Upper lobe of right lung (tissue), 1 donor: Measurements from ENCODE around the gene TXNL1. TPM values are rescaled to one million over a fixed set of nuclear protein-coding genes. Genes with fewer than 3 reads are reported as not detected.
"Not testable (repeated sequence)": the region's sequence is repeated elsewhere in the genome, so short reads cannot be mapped to it uniquely, and the experiment has no call there.

ENCODE experiments used
- ATAC-seq: fragments of 200-7000 bp; cut with Tn5 transposase; one replicate; pipeline ENCODE4 v1.9.1; 2020; ENCODE audit warnings: mild to moderate bottlenecking, moderate library complexity
- DNase-seq: peaks from one replicate; pipeline ENCODE4 v3.0.0-alpha.2; 2020
- H3K27ac ChIP-seq: fragments of 200-600 bp; one replicate; pipeline ENCODE4 v1.8.0; 2022
- H3K27me3 ChIP-seq: fragments of 200-600 bp; one replicate; pipeline ENCODE4 v1.8.0; 2022; ENCODE audit warnings: mild to moderate bottlenecking
- H3K36me3 ChIP-seq: fragments of 200-600 bp; one replicate; pipeline ENCODE4 v1.8.0; 2022
- H3K4me1 ChIP-seq: fragments of 200-600 bp; one replicate; pipeline ENCODE4 v1.8.0; 2022
- H3K4me3 ChIP-seq: fragments of 200-600 bp; one replicate; pipeline ENCODE4 v1.8.0; 2022; ENCODE audit warnings: mild to moderate bottlenecking
- H3K9me3 ChIP-seq: fragments of 200-600 bp; one replicate; pipeline ENCODE4 v1.8.0; 2022
- intact Hi-C: fragments of 100-400 bp; cut with DNase I; formaldehyde crosslinking; loops from one replicate; pipeline ENCODE4 v1.11.0; 2022
- total RNA-seq: library from RNA; stranded (reverse); fragmentation: NEBNext Ultra II Directional; extraction: Animal tissue kit (Norgen Biotek cat#: 25700); gene quantifications from one replicate; pipeline ENCODE4 v1.2.1, GENCODE V29; 2021
- TF ChIP-seq, protein P1 (sequence below): fragments of 200-600 bp; IDR thresholded peaks from one replicate; pipeline ENCODE4 v1.8.0; 2022; ENCODE audit warnings: antibody characterized with exemption
- donor health status: DM: no; HTN: yes; CAD: no; lungs with severe emphysema.

Gene TXNL1
- total RNA-seq, 1 donor from 2014 or later: 56.4 TPM

- intact Hi-C loops: no loop called here
- TF ChIP-seq, protein P1, sequence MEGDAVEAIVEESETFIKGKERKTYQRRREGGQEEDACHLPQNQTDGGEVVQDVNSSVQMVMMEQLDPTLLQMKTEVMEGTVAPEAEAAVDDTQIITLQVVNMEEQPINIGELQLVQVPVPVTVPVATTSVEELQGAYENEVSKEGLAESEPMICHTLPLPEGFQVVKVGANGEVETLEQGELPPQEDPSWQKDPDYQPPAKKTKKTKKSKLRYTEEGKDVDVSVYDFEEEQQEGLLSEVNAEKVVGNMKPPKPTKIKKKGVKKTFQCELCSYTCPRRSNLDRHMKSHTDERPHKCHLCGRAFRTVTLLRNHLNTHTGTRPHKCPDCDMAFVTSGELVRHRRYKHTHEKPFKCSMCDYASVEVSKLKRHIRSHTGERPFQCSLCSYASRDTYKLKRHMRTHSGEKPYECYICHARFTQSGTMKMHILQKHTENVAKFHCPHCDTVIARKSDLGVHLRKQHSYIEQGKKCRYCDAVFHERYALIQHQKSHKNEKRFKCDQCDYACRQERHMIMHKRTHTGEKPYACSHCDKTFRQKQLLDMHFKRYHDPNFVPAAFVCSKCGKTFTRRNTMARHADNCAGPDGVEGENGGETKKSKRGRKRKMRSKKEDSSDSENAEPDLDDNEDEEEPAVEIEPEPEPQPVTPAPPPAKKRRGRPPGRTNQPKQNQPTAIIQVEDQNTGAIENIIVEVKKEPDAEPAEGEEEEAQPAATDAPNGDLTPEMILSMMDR: no peak
- Histone ChIP-seq H3K27ac (no peak overlapping the region), H3K27me3 (no peaks in the 10 kb centered on the region), H3K4me3 (no peak overlapping the region), H3K9me3 (no peaks in the 10 kb centered on the region), H3K4me1 (no peaks in the 10 kb centered on the region), H3K36me3 (no peaks in the 10 kb centered on the region)
- DNase-seq: no peak
- no peak for ATAC-seq
Measured at GRCh38 chr18:56659111-56659510, 20.7 kb upstream of the TXNL1 start.

- H3K4me3 ChIP-seq: no peak overlapping the region
- ATAC-seq (no peak), DNase-seq (no peak)
- TF ChIP-seq, protein P1: no peak
- no peaks in the 10 kb centered on the region for H3K27me3 ChIP-seq
- no peaks in the 10 kb centered on the region for H3K4me1 ChIP-seq
- intact Hi-C loops: no loop called here
- H3K36me3 ChIP-seq: no peaks in the 10 kb centered on the region
- H3K9me3 ChIP-seq: no peaks in the 10 kb centered on the region
- H3K27ac ChIP-seq: no peak overlapping the region
Measured at GRCh38 chr18:56658261-56658660, 19.9 kb upstream of the TXNL1 start.

- H3K27ac ChIP-seq, H3K9me3 ChIP-seq, intact Hi-C loops, H3K36me3 ChIP-seq, H3K4me3 ChIP-seq, H3K27me3 ChIP-seq, DNase-seq, ATAC-seq: not testable (repeated sequence)
- H3K4me1 ChIP-seq: peaks cover 21% of the 10 kb centered on the region
Measured at GRCh38 chr18:56654280-56654679, 15.9 kb upstream of the TXNL1 start.

GRCh38 chr18:56652802-56653201 lies 14.4 kb upstream of the TXNL1 start:
- H3K9me3 ChIP-seq: no peaks in the 10 kb centered on the region
- intact Hi-C loops: no loop called here

GRCh38 chr18:56651771-56652092 lies 13.3 kb upstream of the TXNL1 start:
- Histone ChIP-seq H3K4me3 (peak overlapping the region; percentile 82), H3K27me3 (no peaks in the 10 kb centered on the region), H3K9me3 (no peaks in the 10 kb centered on the region), H3K4me1 (peaks cover 21% of the 10 kb centered on the region), H3K36me3 (no peaks in the 10 kb centered on the region), H3K27ac (peak overlapping the region; percentile 81)
- DNase-seq: no peak
- no peak for ATAC-seq
- intact Hi-C loops: no loop called here
- TF ChIP-seq, protein P1: no peak

More at GRCh38 chr18:56652802-56653201, 14.4 kb upstream of the TXNL1 start:
- peaks cover 21% of the 10 kb centered on the region for H3K4me1 ChIP-seq
- ATAC-seq: no peak
- no peaks in the 10 kb centered on the region for H3K27me3 ChIP-seq
- H3K27ac ChIP-seq: no peak overlapping the region
- TF ChIP-seq, protein P1: no peak
- H3K36me3 ChIP-seq: no peaks in the 10 kb centered on the region
- H3K4me3 ChIP-seq: no peak overlapping the region
- no peak for DNase-seq

DNA sequence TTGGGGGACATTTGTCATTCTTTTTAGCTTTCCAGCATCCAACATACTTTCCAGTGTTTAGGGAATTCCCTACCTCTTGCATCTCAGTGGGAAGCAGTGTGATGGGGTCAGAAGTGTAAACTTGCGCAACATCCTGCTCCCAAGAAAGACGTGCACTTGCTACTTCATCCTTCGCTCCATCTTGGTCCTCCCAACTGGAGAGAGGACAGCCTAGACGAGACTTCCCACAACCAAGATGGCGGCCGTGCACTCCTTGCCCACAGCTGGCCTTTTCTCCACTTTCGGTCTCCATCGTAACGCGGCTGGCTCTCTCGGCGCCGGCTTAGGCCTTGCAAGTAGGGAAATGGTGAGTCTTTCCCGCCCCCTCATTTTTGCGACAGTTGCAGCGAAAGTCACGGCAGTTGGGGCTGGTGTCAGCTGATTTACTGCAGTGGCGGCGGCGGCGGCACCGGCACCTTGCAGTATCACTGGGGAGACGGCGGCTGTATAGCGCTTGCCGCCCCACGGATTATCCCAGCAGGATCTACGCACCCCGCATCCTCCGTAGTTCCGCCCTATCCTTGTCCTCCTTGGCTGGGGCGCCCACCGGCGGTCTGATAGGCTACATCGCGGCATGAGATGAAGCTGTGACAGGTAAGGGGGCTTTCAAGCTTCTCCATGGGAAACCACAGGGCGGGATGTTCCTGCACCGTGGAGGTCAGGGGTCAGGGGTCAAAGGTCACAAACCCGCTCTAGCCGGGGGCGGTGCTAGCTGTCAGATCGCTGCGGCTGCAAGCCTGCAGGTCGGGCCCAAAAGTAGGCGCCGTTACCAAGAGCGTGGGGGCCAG lies 12.8 kb upstream of the TXNL1 start, which contains the start of gene WDR7:
WDR7 (plus strand) TSS at position 416 of the 827 bp plus-strand sequence. CDS start 21,157 bp downstream, outside the sequence.
- peaks cover 21% of the 10 kb centered on the region for H3K4me1 ChIP-seq
- no peaks in the 10 kb centered on the region for H3K36me3 ChIP-seq
- H3K4me3 ChIP-seq: peak within 1 kb of the TSS; percentile 82
- intact Hi-C loops: no loop called here
- H3K9me3 ChIP-seq: no peaks in the 10 kb centered on the region
- ATAC-seq: peak; percentile 99
- peak; percentile 98 for DNase-seq
- H3K27ac ChIP-seq: peak within 1 kb of the TSS; percentile 81
- TF ChIP-seq, protein P1: no peak
- H3K27me3 ChIP-seq: no peaks in the 10 kb centered on the region
